ENCODE measurements around the gene ORAI3. TPM values are rescaled to one million over a fixed set of nuclear protein-coding genes. Genes with fewer than 3 reads are reported as not detected.
A peak's percentile ranks its signal among the peaks of the same experiment; 100 is the strongest.

The ORAI3 gene
- total and polyA plus RNA-seq, 2 of the 13 experiments (the other 11 are each of a cell fraction or from before 2014, with no cell fraction given) = 11.4 to 32.0 TPM

GRCh38 chr16:30921748-30922419 is 27.0 kb upstream of the ORAI3 start (continued):
- TF ChIP-seq NCOR1 (IDR thresholded peaks at IDR 0.05; ENCODE audit: borderline replicate concordance, low read length) (no peak; the same call in 1 of the 2 replicates), ZNF670 (CRISPR knock-in tag; IDR thresholded peaks at IDR 0.05; ENCODE audit: borderline replicate concordance) (no peak; the same call in 1 of the 2 replicates), FOXM1 (CRISPR knock-in tag; IDR thresholded peaks at IDR 0.05) (no peak), TBX3 (IDR thresholded peaks at IDR 0.05; ENCODE audit: borderline replicate concordance) (no peak), ZNF33A (CRISPR knock-in tag; IDR thresholded peaks at IDR 0.05; ENCODE audit: borderline replicate concordance) (no peak), ZGPAT (CRISPR knock-in tag; IDR thresholded peaks at IDR 0.05) (no peak), NR2C2 (CRISPR knock-in tag; IDR thresholded peaks at IDR 0.05; ENCODE audit: borderline replicate concordance) (no peak), MBD4 (IDR thresholded peaks at IDR 0.05; ENCODE audit: borderline replicate concordance, low read length) (no peak), XBP1 (CRISPR knock-in tag; IDR thresholded peaks at IDR 0.05) (no peak), TFE3 (CRISPR knock-in tag; IDR thresholded peaks at IDR 0.05) (peak; percentile 24; the same call in 1 of the 2 replicates), TEAD2 (CRISPR knock-in tag; IDR thresholded peaks at IDR 0.05) (no peak), ZNF773 (CRISPR knock-in tag; IDR thresholded peaks at IDR 0.05; ENCODE audit: borderline replicate concordance) (peak; percentile 15; the same call in 1 of the 2 replicates), CBX2 (IDR thresholded peaks at IDR 0.05; ENCODE audit: low read depth, low read length) (no peak), CBX2 (CRISPR knock-in tag; IDR thresholded peaks at IDR 0.05; ENCODE audit: low read depth) (no peak), SNAPC2 (CRISPR knock-in tag; IDR thresholded peaks at IDR 0.05) (no peak), RAD21 (CRISPR knock-in tag; IDR thresholded peaks at IDR 0.05) (peak; percentile 94), DR1 (CRISPR knock-in tag; IDR thresholded peaks at IDR 0.05) (no peak), ZNF572 (CRISPR knock-in tag; IDR thresholded peaks at IDR 0.05) (peak; percentile 84), ZNF781 (CRISPR knock-in tag; IDR thresholded peaks at IDR 0.05; ENCODE audit: borderline replicate concordance, not compliant biosample characterization) (no peak)
- TF ChIP-seq, protein P1, sequence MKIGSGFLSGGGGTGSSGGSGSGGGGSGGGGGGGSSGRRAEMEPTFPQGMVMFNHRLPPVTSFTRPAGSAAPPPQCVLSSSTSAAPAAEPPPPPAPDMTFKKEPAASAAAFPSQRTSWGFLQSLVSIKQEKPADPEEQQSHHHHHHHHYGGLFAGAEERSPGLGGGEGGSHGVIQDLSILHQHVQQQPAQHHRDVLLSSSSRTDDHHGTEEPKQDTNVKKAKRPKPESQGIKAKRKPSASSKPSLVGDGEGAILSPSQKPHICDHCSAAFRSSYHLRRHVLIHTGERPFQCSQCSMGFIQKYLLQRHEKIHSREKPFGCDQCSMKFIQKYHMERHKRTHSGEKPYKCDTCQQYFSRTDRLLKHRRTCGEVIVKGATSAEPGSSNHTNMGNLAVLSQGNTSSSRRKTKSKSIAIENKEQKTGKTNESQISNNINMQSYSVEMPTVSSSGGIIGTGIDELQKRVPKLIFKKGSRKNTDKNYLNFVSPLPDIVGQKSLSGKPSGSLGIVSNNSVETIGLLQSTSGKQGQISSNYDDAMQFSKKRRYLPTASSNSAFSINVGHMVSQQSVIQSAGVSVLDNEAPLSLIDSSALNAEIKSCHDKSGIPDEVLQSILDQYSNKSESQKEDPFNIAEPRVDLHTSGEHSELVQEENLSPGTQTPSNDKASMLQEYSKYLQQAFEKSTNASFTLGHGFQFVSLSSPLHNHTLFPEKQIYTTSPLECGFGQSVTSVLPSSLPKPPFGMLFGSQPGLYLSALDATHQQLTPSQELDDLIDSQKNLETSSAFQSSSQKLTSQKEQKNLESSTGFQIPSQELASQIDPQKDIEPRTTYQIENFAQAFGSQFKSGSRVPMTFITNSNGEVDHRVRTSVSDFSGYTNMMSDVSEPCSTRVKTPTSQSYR (CRISPR knock-in tag; IDR thresholded peaks at IDR 0.05; ENCODE audit: borderline replicate concordance) = 0 out of 2 replicates have a peak, but pooled peaks have one; percentile 5
- TF ChIP-seq, protein P2, sequence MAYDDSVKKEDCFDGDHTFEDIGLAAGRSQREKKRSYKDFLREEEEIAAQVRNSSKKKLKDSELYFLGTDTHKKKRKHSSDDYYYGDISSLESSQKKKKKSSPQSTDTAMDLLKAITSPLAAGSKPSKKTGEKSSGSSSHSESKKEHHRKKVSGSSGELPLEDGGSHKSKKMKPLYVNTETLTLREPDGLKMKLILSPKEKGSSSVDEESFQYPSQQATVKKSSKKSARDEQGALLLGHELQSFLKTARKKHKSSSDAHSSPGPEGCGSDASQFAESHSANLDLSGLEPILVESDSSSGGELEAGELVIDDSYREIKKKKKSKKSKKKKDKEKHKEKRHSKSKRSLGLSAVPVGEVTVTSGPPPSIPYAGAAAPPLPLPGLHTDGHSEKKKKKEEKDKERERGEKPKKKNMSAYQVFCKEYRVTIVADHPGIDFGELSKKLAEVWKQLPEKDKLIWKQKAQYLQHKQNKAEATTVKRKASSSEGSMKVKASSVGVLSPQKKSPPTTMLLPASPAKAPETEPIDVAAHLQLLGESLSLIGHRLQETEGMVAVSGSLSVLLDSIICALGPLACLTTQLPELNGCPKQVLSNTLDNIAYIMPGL (CRISPR knock-in tag; IDR thresholded peaks at IDR 0.05; ENCODE audit: borderline replicate concordance in 1 of 2, low read depth in 1 of 2) = peak; percentile 93 to 94
